Suprapubic skin (tissue), 4 donors: ENCODE results near the gene PRX. TPM values are rescaled to one million over a fixed set of nuclear protein-coding genes. Genes with fewer than 3 reads are reported as not detected.

Source experiments
- DNase-seq, 2 donors: peaks; one replicate each; pipeline ENCODE4 v3.0.0-alpha.2; 2019; ENCODE audit warnings: low spot score in 2 of 2
- H3K27ac ChIP-seq: fragments of 200-600 bp; sonication (generic); one replicate; pipeline ENCODE4 v1.5.1; 2019
- H3K27me3 ChIP-seq: fragments of 200-600 bp; sonication (generic); one replicate; pipeline ENCODE4 v1.5.1; 2019
- H3K36me3 ChIP-seq: fragments of 200-600 bp; sonication (generic); one replicate; pipeline ENCODE4 v1.5.1; 2019
- H3K4me1 ChIP-seq: fragments of 200-600 bp; sonication (generic); one replicate; pipeline ENCODE4 v1.5.1; 2019
- H3K4me3 ChIP-seq: fragments of 200-600 bp; sonication (generic); one replicate; pipeline ENCODE4 v1.5.1; 2019; ENCODE audit warnings: mild to moderate bottlenecking
- H3K9me3 ChIP-seq: fragments of 200-600 bp; sonication (generic); one replicate; pipeline ENCODE4 v1.5.1; 2019
- EP300 ChIP-seq: sonication (generic); formaldehyde crosslinking; IDR thresholded peaks from one replicate; pipeline ENCODE4 v1.6.1; 2017; ENCODE audit warnings: antibody characterized with exemption
- POLR2A ChIP-seq, 2 donors: fragments of 450-650 bp; IDR thresholded peaks; one replicate each; pipeline ENCODE4 v1.6.1; 2017; ENCODE audit warnings: antibody characterized with exemption in 2 of 2, mild to moderate bottlenecking in 2 of 2, moderate library complexity in 2 of 2
- POLR2AphosphoS5 ChIP-seq, 3 donors: sonication (generic); formaldehyde crosslinking; IDR thresholded peaks; one replicate each; pipeline ENCODE4 v1.6.1; 2017; ENCODE audit warnings: antibody characterized with exemption in 3 of 3
- WGBS: methylation state at CpG from one replicate; pipeline ENCODE4 v1.1.5; 2018; 5-methylcytosine and 5-hydroxymethylcytosine counted together
- total RNA-seq, 4 donors: library from RNA; depleted of rRNA; stranded (reverse); fragments of >200 nt; gene quantifications; one replicate each; pipeline ENCODE4 v1.1.0, GENCODE V29; 2016
- TF ChIP-seq, protein P1 (sequence below), 2 donors: fragments of 200-600 bp in 1 of 2; fragments of 450-650 bp in 1 of 2; sonication (generic) in 1 of 2; IDR thresholded peaks; one replicate each; pipeline ENCODE4 v1.5.1; 2016 to 2019; ENCODE audit warnings: antibody characterized with exemption in 2 of 2, mild to moderate bottlenecking in 1 of 2, moderate library complexity in 1 of 2

PRX gene
- total RNA-seq, 4 donors from 2014 or later = 4.1 to 7.3 (median 4.8) TPM

DNA sequence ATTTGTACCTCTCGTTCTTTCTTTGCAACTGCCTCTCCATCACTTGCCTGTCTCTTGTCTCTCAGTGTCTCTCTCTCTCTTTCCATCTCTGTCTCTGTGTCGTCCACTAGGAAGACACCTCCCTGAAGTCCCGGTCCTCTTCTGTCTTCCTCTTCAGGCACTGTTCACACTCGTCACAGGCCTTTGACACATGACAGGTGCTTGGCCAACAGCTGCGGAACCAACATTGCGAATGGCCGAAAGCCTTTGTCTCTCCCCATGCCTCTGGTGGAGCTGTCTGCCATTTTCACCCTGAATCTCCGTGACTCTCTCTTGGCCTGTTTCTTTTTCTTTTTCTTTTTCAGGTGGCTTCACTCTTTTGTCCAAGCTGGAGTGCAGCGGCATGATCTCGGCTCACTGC is 26.0 kb downstream of the PRX start:
- Histone ChIP-seq H3K4me3 (no peak overlapping the region), H3K36me3 (no peaks in the 10 kb centered on the region), H3K4me1 (no peaks in the 10 kb centered on the region), H3K27ac (no peak overlapping the region), H3K27me3 (no peaks in the 10 kb centered on the region), H3K9me3 (no peaks in the 10 kb centered on the region)
- no peak for DNase-seq
- 92% methylated on average over 10 of the region's 10 CpGs for WGBS
- no peak for TF ChIP-seq EP300
- TF ChIP-seq POLR2A (IDR thresholded peaks at IDR 0.05) = no peak
- no peak for TF ChIP-seq POLR2AphosphoS5 (IDR thresholded peaks at IDR 0.05)
- TF ChIP-seq, protein P1, sequence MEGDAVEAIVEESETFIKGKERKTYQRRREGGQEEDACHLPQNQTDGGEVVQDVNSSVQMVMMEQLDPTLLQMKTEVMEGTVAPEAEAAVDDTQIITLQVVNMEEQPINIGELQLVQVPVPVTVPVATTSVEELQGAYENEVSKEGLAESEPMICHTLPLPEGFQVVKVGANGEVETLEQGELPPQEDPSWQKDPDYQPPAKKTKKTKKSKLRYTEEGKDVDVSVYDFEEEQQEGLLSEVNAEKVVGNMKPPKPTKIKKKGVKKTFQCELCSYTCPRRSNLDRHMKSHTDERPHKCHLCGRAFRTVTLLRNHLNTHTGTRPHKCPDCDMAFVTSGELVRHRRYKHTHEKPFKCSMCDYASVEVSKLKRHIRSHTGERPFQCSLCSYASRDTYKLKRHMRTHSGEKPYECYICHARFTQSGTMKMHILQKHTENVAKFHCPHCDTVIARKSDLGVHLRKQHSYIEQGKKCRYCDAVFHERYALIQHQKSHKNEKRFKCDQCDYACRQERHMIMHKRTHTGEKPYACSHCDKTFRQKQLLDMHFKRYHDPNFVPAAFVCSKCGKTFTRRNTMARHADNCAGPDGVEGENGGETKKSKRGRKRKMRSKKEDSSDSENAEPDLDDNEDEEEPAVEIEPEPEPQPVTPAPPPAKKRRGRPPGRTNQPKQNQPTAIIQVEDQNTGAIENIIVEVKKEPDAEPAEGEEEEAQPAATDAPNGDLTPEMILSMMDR (IDR thresholded peaks at IDR 0.05) = no peak

- Histone ChIP-seq H3K4me1 (no peaks in the 10 kb centered on the region), H3K36me3 (peaks cover 21% of the 10 kb centered on the region), H3K4me3 (no peak overlapping the region), H3K27ac (no peak overlapping the region), H3K9me3 (no peaks in the 10 kb centered on the region), H3K27me3 (no peaks in the 10 kb centered on the region)
- TF ChIP-seq EP300 = no peak
- no peak for TF ChIP-seq POLR2AphosphoS5 (IDR thresholded peaks at IDR 0.05)
- TF ChIP-seq, protein P1 (IDR thresholded peaks at IDR 0.05) = no peak
- TF ChIP-seq POLR2A (IDR thresholded peaks at IDR 0.05) = no peak
- no peak for DNase-seq
- 88% methylated on average over 19 of the region's 28 CpGs for WGBS
These were observed 29.4 kb downstream of the PRX start for GRCh38 chr19:40383668-40384248.

GRCh38 chr19:40381321-40381720 is 31.9 kb downstream of the PRX start:
- TF ChIP-seq POLR2A (IDR thresholded peaks at IDR 0.05) (no peak), POLR2AphosphoS5 (IDR thresholded peaks at IDR 0.05) (no peak), EP300 (no peak)
- TF ChIP-seq, protein P1 (IDR thresholded peaks at IDR 0.05) = no peak
- DNase-seq = no peak
- Histone ChIP-seq H3K27ac (no peak overlapping the region), H3K4me3 (no peak overlapping the region), H3K36me3 (peaks cover 46% of the 10 kb centered on the region), H3K4me1 (no peaks in the 10 kb centered on the region), H3K9me3 (no peaks in the 10 kb centered on the region), H3K27me3 (no peaks in the 10 kb centered on the region)
- WGBS = 69% methylated on average over 2 of the region's 3 CpGs

DNA sequence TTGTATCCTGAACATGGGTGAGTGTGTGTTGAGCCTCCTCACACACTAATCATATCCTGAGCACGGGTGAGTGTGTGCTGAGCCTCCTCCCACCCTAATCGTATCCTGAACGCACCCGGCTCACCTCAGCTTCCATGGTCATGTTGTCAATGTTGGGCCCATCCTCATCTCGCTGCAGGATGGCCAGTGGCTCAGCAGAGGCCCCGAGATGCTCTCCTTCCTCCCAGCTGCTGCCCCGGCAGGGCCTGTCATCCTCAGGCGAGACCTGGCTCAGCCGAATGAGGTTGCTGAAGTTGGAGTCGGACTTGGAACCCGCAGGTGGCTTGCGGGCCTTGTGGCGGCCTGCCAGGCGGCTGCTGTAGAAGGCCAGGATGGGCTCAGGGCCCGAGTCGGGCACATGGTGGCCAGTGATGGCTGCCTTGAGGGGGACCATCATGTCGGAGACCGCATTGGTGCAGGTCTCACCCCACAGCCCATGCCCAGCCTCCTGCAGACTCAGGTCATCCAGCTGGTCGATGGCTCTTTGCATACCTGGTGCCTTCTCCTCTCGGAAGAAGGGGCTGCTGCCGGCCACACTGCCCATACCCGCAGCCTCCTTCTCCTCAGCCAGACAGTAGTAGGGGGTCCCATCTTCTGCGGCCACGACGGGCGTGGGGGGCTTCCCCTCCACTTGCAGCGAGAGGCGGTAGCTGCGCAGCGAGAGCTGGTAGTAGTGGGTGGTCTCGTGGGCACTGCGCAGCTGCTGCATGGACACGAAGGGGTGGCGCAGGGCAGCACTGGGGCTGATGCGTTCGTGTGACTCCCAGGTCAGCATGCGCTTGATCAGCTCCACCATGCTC is 32.8 kb downstream of the PRX start:
- Histone ChIP-seq H3K4me1 (no peaks in the 10 kb centered on the region), H3K9me3 (no peaks in the 10 kb centered on the region), H3K36me3 (peaks cover 55% of the 10 kb centered on the region), H3K27me3 (no peaks in the 10 kb centered on the region), H3K27ac (no peak overlapping the region), H3K4me3 (no peak overlapping the region)
- 90% methylated on average over 15 of the region's 37 CpGs for WGBS
- TF ChIP-seq, protein P1 (IDR thresholded peaks at IDR 0.05) = no peak
- no peak for TF ChIP-seq POLR2A (IDR thresholded peaks at IDR 0.05)
- TF ChIP-seq POLR2AphosphoS5 (IDR thresholded peaks at IDR 0.05) = no peak
- TF ChIP-seq EP300 = no peak
- DNase-seq = no peak

GRCh38 chr19:40379446-40380198 is 33.6 kb downstream of the PRX start:
- peaks cover 63% of the 10 kb centered on the region for H3K36me3 ChIP-seq
- DNase-seq = no peak
- WGBS = 87% methylated on average over 5 of the region's 11 CpGs

More at GRCh38 chr19:40379446-40380198, 33.6 kb downstream of the PRX start:
- Histone ChIP-seq H3K9me3 (no peaks in the 10 kb centered on the region), H3K27ac (no peak overlapping the region), H3K4me1 (no peaks in the 10 kb centered on the region), H3K4me3 (no peak overlapping the region), H3K27me3 (no peaks in the 10 kb centered on the region)
- TF ChIP-seq POLR2A (IDR thresholded peaks at IDR 0.05) = no peak
- no peak for TF ChIP-seq POLR2AphosphoS5 (IDR thresholded peaks at IDR 0.05)
- no peak for TF ChIP-seq EP300
- TF ChIP-seq, protein P1 (IDR thresholded peaks at IDR 0.05) = no peak
